Urothelium cell line (cell line): ENCODE data around the gene ARAP1.

ENCODE experiments used
- DNase-seq: peaks from one replicate; pipeline ENCODE4 v3.0.0; 2011; ENCODE audit warnings: low spot score, mixed read lengths
- FAIRE-seq: peaks from 2 replicates; lab custom pipeline; 2011; peaks lifted over from hg19 to GRCh38; lab: Jason Lieb, UNC

Gene ARAP1

GRCh38 chr11:72668629-72669347 is 83.4 kb downstream of the ARAP1 start:
- FAIRE-seq (no peak), DNase-seq (no peak)

GRCh38 chr11:72665911-72666472 is 86.2 kb downstream of the ARAP1 start:
- FAIRE-seq, result no peak

GRCh38 chr11:72662036-72662435 is 90.2 kb downstream of the ARAP1 start:
- FAIRE-seq, result no peak
- DNase-seq, result no peak

More at GRCh38 chr11:72665911-72666472, 86.2 kb downstream of the ARAP1 start:
- DNase-seq, result no peak

- FAIRE-seq (no peak), DNase-seq (no peak)
Measured at GRCh38 chr11:72661486-72661885, 90.7 kb downstream of the ARAP1 start.

GRCh38 chr11:72658989-72659640 is 93.1 kb downstream of the ARAP1 start:
- FAIRE-seq (no peak), DNase-seq (no peak)

- no peak for DNase-seq
- FAIRE-seq, result no peak
Measured at GRCh38 chr11:72657411-72658100, 94.7 kb downstream of the ARAP1 start.

- no peak for DNase-seq
Measured at GRCh38 chr11:72655896-72656464, 96.2 kb downstream of the ARAP1 start.

GRCh38 chr11:72655014-72655413 is 97.2 kb downstream of the ARAP1 start:
- DNase-seq (no peak), FAIRE-seq (no peak)

More at GRCh38 chr11:72655896-72656464, 96.2 kb downstream of the ARAP1 start:
- FAIRE-seq, result no peak

GRCh38 chr11:72653649-72654048 is 98.6 kb downstream of the ARAP1 start:
- FAIRE-seq, result no peak
- no peak for DNase-seq

GRCh38 chr11:72652873-72653630 is 99.2 kb downstream of the ARAP1 start:
- no peak for FAIRE-seq
- no peak for DNase-seq

- DNase-seq (no peak), FAIRE-seq (no peak)
Measured at GRCh38 chr11:72652133-72652532, 100.1 kb downstream of the ARAP1 start.

- FAIRE-seq (no peak), DNase-seq (no peak)
Measured at GRCh38 chr11:72649215-72649976, 102.8 kb downstream of the ARAP1 start.

- FAIRE-seq (no peak), DNase-seq (no peak)
Measured at GRCh38 chr11:72648384-72649136, 103.6 kb downstream of the ARAP1 start.

GRCh38 chr11:72647882-72648281 is 104.3 kb downstream of the ARAP1 start:
- DNase-seq, result no peak
- peak; percentile 82 for FAIRE-seq

GRCh38 chr11:72646472-72646871 is 105.7 kb downstream of the ARAP1 start:
- DNase-seq (no peak), FAIRE-seq (no peak)

GRCh38 chr11:72646024-72646423 is 106.2 kb downstream of the ARAP1 start:
- FAIRE-seq (no peak), DNase-seq (peak; percentile 32)

GRCh38 chr11:72643547-72643946 is 108.7 kb downstream of the ARAP1 start:
- FAIRE-seq, result peak; percentile 86
- DNase-seq, result peak; percentile 92

- no peak for FAIRE-seq
- peak; percentile 89 for DNase-seq
Measured at GRCh38 chr11:72642884-72643522, 109.2 kb downstream of the ARAP1 start.
